Coronary artery (tissue), 2 donors: ENCODE results near the gene BCCIP.

Source experiments
- DNase-seq: peaks from one replicate; pipeline ENCODE4 v3.0.0-alpha.2; 2017; ENCODE audit warnings: low spot score
- H3K27ac ChIP-seq, 2 donors: fragments of 200-600 bp; sonication (generic); one replicate each; pipeline ENCODE4 v1.5.1; 2016 to 2019
- H3K4me3 ChIP-seq: fragments of 200-600 bp; sonication (generic); 2 replicates; pipeline ENCODE4 v1.5.1; 2016; ENCODE audit warnings: mild to moderate bottlenecking, moderate library complexity
- CTCF ChIP-seq: fragments of 200-600 bp; sonication (generic); IDR thresholded peaks from one replicate; pipeline ENCODE4 v1.5.1; 2019; ENCODE audit warnings: antibody characterized with exemption

The BCCIP gene

DNA sequence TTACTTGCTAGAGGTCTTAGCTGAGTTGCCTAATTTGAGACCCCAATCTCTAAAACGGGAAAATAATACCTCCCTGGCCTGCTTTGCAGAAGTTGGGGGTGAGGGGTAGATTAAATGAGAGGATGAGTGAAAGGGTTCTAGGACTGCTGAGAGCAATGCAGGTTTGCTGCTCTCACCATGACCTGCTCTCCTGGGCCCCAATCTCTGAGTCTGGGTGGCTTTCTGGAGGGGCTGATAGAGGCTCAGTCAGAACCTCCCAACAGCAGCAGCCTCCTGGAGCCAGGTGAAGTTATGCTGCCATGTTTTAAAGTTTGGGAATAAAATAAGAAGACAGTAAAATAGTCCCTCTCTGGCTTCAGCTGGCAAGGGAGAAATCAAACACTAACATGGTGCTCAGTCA is 7.6 kb upstream of the BCCIP start:
- no peak for TF ChIP-seq CTCF
- no peak overlapping the region for H3K27ac ChIP-seq

DNA sequence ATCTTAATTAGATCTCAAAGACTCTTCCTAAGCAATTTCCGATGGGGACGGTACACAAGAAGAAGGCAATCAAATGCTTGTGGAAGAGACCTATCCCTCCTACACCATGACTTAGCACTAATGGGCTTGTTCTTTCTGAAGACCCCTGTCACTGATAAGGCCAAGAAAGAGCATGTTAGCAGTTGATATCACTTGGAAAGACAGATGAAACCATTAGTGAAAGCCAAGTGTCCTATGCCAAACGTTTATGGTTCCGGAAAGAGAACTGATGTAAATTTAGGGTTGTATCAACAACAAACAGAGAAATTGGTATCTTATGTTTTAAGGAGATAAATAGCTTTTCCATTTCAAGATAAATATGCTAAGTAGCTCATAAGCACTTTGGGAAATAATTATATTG is 6.8 kb upstream of the BCCIP start:
- Histone ChIP-seq H3K4me3 (no peak overlapping the region), H3K27ac (no peak overlapping the region)
- no peak for DNase-seq
- TF ChIP-seq CTCF, result no peak

More for the DNA sequence above, 7.6 kb upstream of the BCCIP start:
- DNase-seq, result no peak
- no peak overlapping the region for H3K4me3 ChIP-seq

GRCh38 chr10:125817337-125817946 is 5.9 kb upstream of the BCCIP start:
- no peak overlapping the region for H3K4me3 ChIP-seq

DNA sequence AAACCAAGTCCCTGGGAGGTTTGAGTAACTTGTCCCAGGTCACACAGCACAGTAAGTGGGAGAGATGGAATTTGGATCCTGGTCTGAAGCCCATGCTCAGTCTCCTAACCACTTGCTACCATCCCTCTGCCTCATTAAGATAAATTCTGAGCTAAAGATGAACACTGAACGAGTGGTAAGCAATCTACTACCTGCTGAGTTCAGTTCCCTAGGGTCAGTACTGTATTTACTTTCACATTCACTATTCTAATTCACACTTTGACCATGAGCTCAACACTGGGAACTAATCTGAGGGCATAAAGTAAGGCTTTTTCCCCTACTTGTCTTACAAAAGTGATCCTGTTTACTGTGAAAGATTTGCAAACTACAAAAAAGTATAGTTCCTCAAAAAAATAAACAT is 2.6 kb upstream of the BCCIP start:
- no peak overlapping the region for H3K27ac ChIP-seq
- no peak for DNase-seq
- TF ChIP-seq CTCF, result no peak

More at GRCh38 chr10:125817337-125817946, 5.9 kb upstream of the BCCIP start:
- TF ChIP-seq CTCF, result no peak
- no peak for DNase-seq
- H3K27ac ChIP-seq, result no peak overlapping the region

DNA sequence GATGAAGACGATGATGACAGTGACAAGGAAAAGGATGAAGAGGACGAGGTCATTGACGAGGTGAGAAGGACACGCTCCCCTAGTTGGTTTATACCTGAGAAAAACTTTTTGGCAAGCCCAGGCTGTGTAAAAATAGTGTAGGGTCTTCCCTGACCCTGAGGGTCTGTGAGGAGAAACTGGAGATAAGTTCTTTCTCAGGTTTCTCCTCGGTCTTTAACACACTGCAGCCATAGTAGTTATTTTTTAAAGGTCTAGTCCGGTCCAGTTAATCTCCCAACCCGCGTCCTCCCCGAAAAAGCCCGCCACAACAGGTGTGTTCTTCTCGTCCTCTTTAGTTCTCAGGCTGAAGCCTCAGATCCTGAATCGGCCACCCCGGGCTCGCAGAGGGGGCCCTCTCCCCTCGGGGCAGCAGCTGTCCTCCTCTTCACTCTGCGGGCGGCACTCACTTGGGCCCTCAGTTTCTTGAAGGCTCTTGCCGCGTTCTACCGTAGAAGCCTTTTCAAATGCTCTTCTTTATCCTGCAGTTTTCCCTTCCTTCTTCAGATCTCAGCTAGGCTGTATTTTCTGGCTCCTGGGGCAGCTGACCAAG is 411 bp downstream of the BCCIP start:
- H3K4me3 ChIP-seq, result peak overlapping the region; percentile 88
- peak overlapping the region; percentile 81 to 94 for H3K27ac ChIP-seq
- no peak for DNase-seq
- no peak for TF ChIP-seq CTCF

More for the DNA sequence above, 2.6 kb upstream of the BCCIP start:
- H3K4me3 ChIP-seq, result no peak overlapping the region

- no peak for DNase-seq
- no peak for TF ChIP-seq CTCF
- H3K4me3 ChIP-seq, result peak overlapping the region; percentile 88
- no peak overlapping the region for H3K27ac ChIP-seq
Observed at GRCh38 chr10:125824736-125825135, 1.4 kb downstream of the BCCIP start.

- no peak overlapping the region for H3K4me3 ChIP-seq
- no peak for DNase-seq
- H3K27ac ChIP-seq, result no peak overlapping the region
- no peak for TF ChIP-seq CTCF
Observed at GRCh38 chr10:125827133-125827532, 3.8 kb downstream of the BCCIP start.
